ENCODE results near the gene TSFM.
A peak's percentile ranks its signal among the peaks of the same experiment; 100 is the strongest.
"Not testable (repeated sequence)": the region's sequence is repeated elsewhere in the genome, so short reads cannot be mapped to it uniquely, and the experiment has no call there.

Gene TSFM

GRCh38 chr12:57771236-57771872 is 11.2 kb upstream of the TSFM start:
- TF ChIP-seq ZFX (IDR thresholded peaks at IDR 0.05; ENCODE audit: borderline replicate concordance): no peak
- no peak for TF ChIP-seq CTCF (IDR thresholded peaks at IDR 0.05)
- peak overlapping the region; percentile 95 for H3K27ac ChIP-seq

- H3K27ac ChIP-seq: peak within 1 kb of the TSS; percentile 95
- TF ChIP-seq ZFX (IDR thresholded peaks at IDR 0.05; ENCODE audit: borderline replicate concordance) (no peak), CTCF (IDR thresholded peaks at IDR 0.05) (no peak; the same call in 1 of the 2 replicates)
Observed at GRCh38 chr12:57771873-57772428, 10.6 kb upstream of the TSFM start, which contains the start of gene METTL1. Gene METTL1, minus strand, starts transcription at chr12:57772105. Its CDS starts 22 bp downstream, at chr12:57772083.

GRCh38 chr12:57772429-57773322 is 9.9 kb upstream of the TSFM start, which contains the start of gene EEF1AKMT3:
Gene EEF1AKMT3, plus strand, starts transcription at chr12:57772614. Its CDS starts 111 bp downstream, at chr12:57772725.
- no peak for TF ChIP-seq CTCF (IDR thresholded peaks at IDR 0.05)
- TF ChIP-seq ZFX (IDR thresholded peaks at IDR 0.05; ENCODE audit: borderline replicate concordance): no peak
- peak within 1 kb of the TSS; percentile 95 for H3K27ac ChIP-seq

GRCh38 chr12:57774634-57775033 is 8.0 kb upstream of the TSFM start:
- H3K27ac ChIP-seq: not testable (repeated sequence)

DNA sequence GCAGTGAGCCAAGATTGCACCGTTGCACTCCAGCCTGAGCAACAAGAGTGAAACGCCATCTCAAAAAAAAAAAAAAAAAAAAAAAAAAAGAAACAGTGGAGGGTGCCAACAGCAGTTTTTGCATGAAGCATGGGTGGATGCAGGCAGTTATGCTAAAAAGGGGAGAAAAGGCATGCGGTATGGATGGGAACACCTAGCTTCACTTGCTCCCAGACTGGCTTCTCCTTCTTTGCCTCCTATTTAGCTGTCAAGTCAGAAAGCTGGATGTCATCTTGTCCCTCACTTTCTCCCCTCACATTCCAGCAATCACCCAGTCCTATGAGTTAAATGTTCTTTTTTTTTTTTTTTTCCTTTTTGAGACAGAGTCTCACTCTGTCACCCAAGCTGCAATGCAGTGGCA is 7.5 kb upstream of the TSFM start:
- TF ChIP-seq CTCF (IDR thresholded peaks at IDR 0.05) (no peak), ZFX (IDR thresholded peaks at IDR 0.05; ENCODE audit: borderline replicate concordance) (no peak)
- H3K27ac ChIP-seq: no peak overlapping the region

- peak; percentile 13 for TF ChIP-seq CTCF (IDR thresholded peaks at IDR 0.05)
- no peak for TF ChIP-seq ZFX (IDR thresholded peaks at IDR 0.05; ENCODE audit: borderline replicate concordance)
Observed at GRCh38 chr12:57775563-57776246, 6.9 kb upstream of the TSFM start.

DNA sequence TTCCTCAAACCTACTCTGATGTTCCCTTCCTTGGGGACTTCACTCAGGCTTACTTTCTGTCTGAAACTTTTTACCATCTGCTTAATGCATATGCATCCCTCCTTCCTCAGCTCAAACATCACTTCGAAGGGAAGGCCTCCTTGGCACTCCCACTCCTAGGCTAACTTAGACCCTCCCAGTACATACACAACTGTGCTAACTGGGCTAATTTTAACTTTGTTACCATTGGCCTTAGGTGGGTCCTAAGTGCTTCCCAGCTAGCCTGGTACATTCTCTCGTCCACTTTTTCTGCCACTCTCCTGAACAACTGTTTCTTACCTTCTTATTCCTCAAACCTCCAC is 6.4 kb upstream of the TSFM start:
- H3K27ac ChIP-seq: no peak overlapping the region
- TF ChIP-seq ZFX (IDR thresholded peaks at IDR 0.05; ENCODE audit: borderline replicate concordance) (no peak), CTCF (IDR thresholded peaks at IDR 0.05) (no peak; the same call in 1 of the 2 replicates)

More at GRCh38 chr12:57775563-57776246, 6.9 kb upstream of the TSFM start:
- H3K27ac ChIP-seq: no peak overlapping the region

Data from 22Rv1 (cell line).